PC-3 (cell line): ENCODE data around the gene TOB1. TPM values are rescaled to one million over a fixed set of nuclear protein-coding genes. Genes with fewer than 3 reads are reported as not detected.

Experiments used
- ATAC-seq: fragments of 200-7000 bp; cut with Tn5 transposase; 2 replicates; pipeline ENCODE4 v1.9.1; 2020; ENCODE audit warnings: mild to moderate bottlenecking, moderate library complexity
- BruUV-seq: library from RNA; stranded (reverse); fragments of 400-500 nt; replicated peaks from 2 replicates; lab custom pipeline; 2021; lab: Mats Ljungman, UMichigan
- CTCF ChIA-PET: fragments of 300-600 bp; sonication (Branson Sonifier 250); formaldehyde crosslinking; loops from one replicate; lab custom pipeline; 2022; ENCODE audit warnings: antibody characterized with exemption; lab: Charles Lee
- POLR2A ChIA-PET: fragments of 300-600 bp; sonication (Branson Sonifier 250); formaldehyde crosslinking; loops from one replicate; lab custom pipeline; 2022; ENCODE audit warnings: antibody characterized with exemption; ENCODE audit not compliant: unreplicated experiment; lab: Charles Lee
- DNase-seq: peaks from one replicate; pipeline ENCODE4 v3.0.0-alpha.2; 2015
- H2AFZ ChIP-seq: fragments of 300-600 bp; sonication (generic); 2 replicates; pipeline ENCODE4 v1.6.0; 2016; ENCODE audit warnings: antibody characterized with exemption, low read length
- H3F3A ChIP-seq: fragments of 300-600 bp; sonication (generic); one replicate; pipeline ENCODE4 v1.6.0; 2017; ENCODE audit warnings: antibody characterized with exemption, low read length, control low read depth, mild to moderate bottlenecking; ENCODE audit not compliant: unreplicated experiment
- H3K27ac ChIP-seq: fragments of 300-600 bp; sonication (generic); 2 replicates; pipeline ENCODE4 v1.5.1; 2016; ENCODE audit warnings: mild to moderate bottlenecking, low read length
- H3K27me3 ChIP-seq: fragments of 300-600 bp; sonication (generic); 2 replicates; pipeline ENCODE4 v1.6.1; 2016; ENCODE audit warnings: low read length, mixed read lengths
- H3K36me3 ChIP-seq: fragments of 300-600 bp; sonication (generic); 2 replicates; pipeline ENCODE4 v1.6.1; 2016; ENCODE audit warnings: low read depth, mixed run types, low read length, mixed read lengths
- H3K4me1 ChIP-seq: fragments of 300-600 bp; sonication (generic); 2 replicates; pipeline ENCODE4 v1.5.1; 2016; ENCODE audit warnings: low read length; ENCODE audit not compliant: insufficient read depth
- H3K4me2 ChIP-seq: fragments of 300-600 bp; sonication (generic); 2 replicates; pipeline ENCODE4 v1.6.0; 2016; ENCODE audit warnings: low read length
- H3K4me3 ChIP-seq: fragments of 300-600 bp; sonication (generic); 2 replicates; pipeline ENCODE4 v1.5.1; 2016; ENCODE audit warnings: mild to moderate bottlenecking, low read length, mixed read lengths
- H3K79me2 ChIP-seq: fragments of 300-600 bp; sonication (generic); 2 replicates; pipeline ENCODE4 v1.6.1; 2017; ENCODE audit warnings: low read length, mixed read lengths
- H3K9ac ChIP-seq: fragments of 300-600 bp; sonication (generic); 2 replicates; pipeline ENCODE4 v1.6.0; 2016; ENCODE audit warnings: mild to moderate bottlenecking, low read length
- H3K9me2 ChIP-seq: fragments of 300-600 bp; sonication (generic); replicated peaks from 2 replicates; pipeline ENCODE4 v1.6.1; 2016; ENCODE audit warnings: mixed run types, low read length, mixed read lengths
- H3K9me3 ChIP-seq: fragments of 300-600 bp; sonication (generic); 2 replicates; pipeline ENCODE4 v1.6.1; 2016; ENCODE audit warnings: low read length, mixed read lengths
- H4K20me1 ChIP-seq: fragments of 300-600 bp; sonication (generic); 2 replicates; pipeline ENCODE4 v1.6.1; 2016; ENCODE audit warnings: low read length, mixed read lengths
- EZH2 ChIP-seq: fragments of 300-600 bp; sonication (generic); IDR thresholded peaks from one replicate; pipeline ENCODE4 v1.6.1; 2017; ENCODE audit warnings: antibody characterized with exemption, mild to moderate bottlenecking, low read length; ENCODE audit not compliant: unreplicated experiment
- EZH2phosphoT487 ChIP-seq: fragments of 300-600 bp; sonication (generic); IDR thresholded peaks from 2 replicates; pipeline ENCODE4 v1.6.1; 2018; ENCODE audit warnings: mild to moderate bottlenecking, antibody characterized with exemption, low read length, borderline replicate concordance
- intact Hi-C: fragments of 100-400 bp; cut with micrococcal nuclease; formaldehyde crosslinking; loops from 2 replicates; pipeline ENCODE4 v1.9.0; 2023
- total RNA-seq: library from RNA; depleted of rRNA; stranded (reverse); fragments of >200 nt; gene quantifications from 2 replicates; pipeline ENCODE4 v1.2.3, GENCODE V29; 2014
- TF ChIP-seq, protein P1 (sequence below): fragments of 300-600 bp; sonication (generic); conservative IDR thresholded peaks from 2 replicates; pipeline ENCODE4 v1.5.1; 2017; ENCODE audit warnings: antibody characterized with exemption, low read depth, mild to moderate bottlenecking, low read length

Gene TOB1
- total RNA-seq, 1 experiment from 2014 or later, result 28.7 TPM

DNA sequence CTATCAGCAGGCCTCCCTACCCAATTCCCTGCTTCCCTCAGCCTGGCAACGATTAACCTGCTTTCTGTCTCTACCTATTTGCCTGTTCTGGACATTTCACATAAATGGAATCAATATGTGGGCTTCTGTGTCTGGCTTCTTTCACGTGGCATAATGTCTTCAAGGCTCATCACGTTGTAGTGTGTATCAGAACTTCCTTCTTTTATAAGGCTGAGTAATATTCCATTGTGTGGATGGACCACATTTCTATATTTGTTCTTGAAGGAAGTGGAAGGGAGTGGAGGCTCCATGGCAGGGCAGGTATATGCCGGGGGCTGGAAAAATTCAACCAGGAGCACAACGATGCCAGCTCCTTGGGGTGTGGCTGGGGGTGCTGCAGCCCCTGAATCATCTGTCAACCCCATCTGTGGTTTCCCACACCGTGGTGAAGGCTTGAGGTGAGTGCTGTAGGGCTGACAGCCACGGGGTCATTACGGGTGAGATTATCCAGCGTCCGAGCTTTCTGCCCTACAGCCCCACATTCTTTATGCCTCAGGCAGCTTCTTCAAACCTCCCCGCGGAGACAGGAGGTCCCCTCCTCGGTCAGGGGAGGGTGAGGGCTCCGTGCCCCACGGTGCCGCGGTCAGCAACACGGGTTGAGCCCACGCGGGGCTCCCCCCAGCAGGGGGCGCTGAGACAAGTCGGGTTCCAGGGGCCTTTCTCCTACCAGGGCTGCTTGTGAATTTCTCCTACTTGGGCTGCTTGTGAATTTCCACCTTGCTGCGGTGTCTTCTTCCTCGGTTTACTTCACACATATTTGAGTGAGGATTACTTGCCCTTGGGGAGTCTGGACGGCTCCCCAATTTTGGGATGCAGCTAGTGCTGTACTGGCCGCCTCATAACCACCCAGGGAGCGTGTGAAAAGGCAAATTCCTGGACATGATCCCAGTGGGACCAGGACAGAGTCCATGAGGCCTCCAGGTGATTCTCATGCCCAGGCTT lies 49.1 kb downstream of the TOB1 start:
- H4K20me1 ChIP-seq, result no peaks in the 10 kb centered on the region
- ChIA-PET CTCF (no interaction called here), POLR2A (no interaction called here)
- H3K36me3 ChIP-seq, result no peaks in the 10 kb centered on the region
- peak overlapping the region; percentile 63 for H3K4me2 ChIP-seq
- no TSS peak for BruUV-seq
- H3K4me3 ChIP-seq, result no peak overlapping the region
- intact Hi-C loops, result no loop called here
- peaks cover 11% of the 10 kb centered on the region for H3K4me1 ChIP-seq
- TF ChIP-seq, protein P1, sequence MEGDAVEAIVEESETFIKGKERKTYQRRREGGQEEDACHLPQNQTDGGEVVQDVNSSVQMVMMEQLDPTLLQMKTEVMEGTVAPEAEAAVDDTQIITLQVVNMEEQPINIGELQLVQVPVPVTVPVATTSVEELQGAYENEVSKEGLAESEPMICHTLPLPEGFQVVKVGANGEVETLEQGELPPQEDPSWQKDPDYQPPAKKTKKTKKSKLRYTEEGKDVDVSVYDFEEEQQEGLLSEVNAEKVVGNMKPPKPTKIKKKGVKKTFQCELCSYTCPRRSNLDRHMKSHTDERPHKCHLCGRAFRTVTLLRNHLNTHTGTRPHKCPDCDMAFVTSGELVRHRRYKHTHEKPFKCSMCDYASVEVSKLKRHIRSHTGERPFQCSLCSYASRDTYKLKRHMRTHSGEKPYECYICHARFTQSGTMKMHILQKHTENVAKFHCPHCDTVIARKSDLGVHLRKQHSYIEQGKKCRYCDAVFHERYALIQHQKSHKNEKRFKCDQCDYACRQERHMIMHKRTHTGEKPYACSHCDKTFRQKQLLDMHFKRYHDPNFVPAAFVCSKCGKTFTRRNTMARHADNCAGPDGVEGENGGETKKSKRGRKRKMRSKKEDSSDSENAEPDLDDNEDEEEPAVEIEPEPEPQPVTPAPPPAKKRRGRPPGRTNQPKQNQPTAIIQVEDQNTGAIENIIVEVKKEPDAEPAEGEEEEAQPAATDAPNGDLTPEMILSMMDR, result peak; percentile 87
- TF ChIP-seq EZH2phosphoT487 (no peak), EZH2 (no peak)
- no peaks in the 10 kb centered on the region for H3K9me2 ChIP-seq
- no peaks in the 10 kb centered on the region for H3K79me2 ChIP-seq
- no peak overlapping the region for H3K9ac ChIP-seq
- ATAC-seq (peak; percentile 12; the same call in 1 of the 2 replicates), DNase-seq (peak; percentile 31)
- no peaks in the 10 kb centered on the region for H3K9me3 ChIP-seq
- no peak overlapping the region for H3K27ac ChIP-seq
- no peak overlapping the region for H2AFZ ChIP-seq
- no peaks in the 10 kb centered on the region for H3F3A ChIP-seq
- no peaks in the 10 kb centered on the region for H3K27me3 ChIP-seq

DNA sequence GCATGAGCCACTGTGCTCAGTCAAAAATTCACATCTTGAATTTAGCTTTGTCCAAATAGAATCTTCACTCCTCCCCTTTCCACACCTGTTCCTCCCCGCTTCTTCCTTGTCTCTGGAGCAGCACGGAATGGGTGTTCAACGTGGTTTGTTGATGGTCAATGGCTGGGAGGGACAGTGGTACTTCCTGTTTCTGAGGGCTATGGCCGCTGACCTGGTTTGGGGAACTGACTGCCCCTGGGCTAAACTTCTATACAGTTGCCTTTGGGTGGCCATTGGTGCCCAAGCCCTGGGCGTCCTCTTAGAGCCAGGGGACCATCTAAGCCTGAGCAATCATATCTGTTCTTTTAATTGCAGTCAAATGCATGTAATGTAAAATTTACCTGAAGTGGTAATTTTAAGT lies 49.9 kb downstream of the TOB1 start:
- ChIA-PET CTCF (interaction anchor here (0.6 kb wide), 1 partner anchor 249 kb away, joined by 3 read pairs; no protein-coding TSS in a partner anchor), POLR2A (no interaction called here)
- H3K9ac ChIP-seq, result no peak overlapping the region
- no peak for ATAC-seq
- no peak for DNase-seq
- no peak overlapping the region for H3K4me3 ChIP-seq
- peaks cover 11% of the 10 kb centered on the region for H3K4me1 ChIP-seq
- no peaks in the 10 kb centered on the region for H3K79me2 ChIP-seq
- no peaks in the 10 kb centered on the region for H4K20me1 ChIP-seq
- H3K9me3 ChIP-seq, result no peaks in the 10 kb centered on the region
- H3K27me3 ChIP-seq, result no peaks in the 10 kb centered on the region
- TF ChIP-seq, protein P1, result no peak
- no peak for TF ChIP-seq EZH2
- intact Hi-C loops, result no loop called here
- H3F3A ChIP-seq, result no peaks in the 10 kb centered on the region
- no peaks in the 10 kb centered on the region for H3K9me2 ChIP-seq
- no peak overlapping the region for H3K4me2 ChIP-seq
- H3K36me3 ChIP-seq, result no peaks in the 10 kb centered on the region
- H3K27ac ChIP-seq, result no peak overlapping the region
- no TSS peak for BruUV-seq
- no peak overlapping the region for H2AFZ ChIP-seq

- no peaks in the 10 kb centered on the region for H3K27me3 ChIP-seq
- no peaks in the 10 kb centered on the region for H3F3A ChIP-seq
- ChIA-PET POLR2A (no interaction called here), CTCF (no interaction called here)
- intact Hi-C loops, result no loop called here
- H4K20me1 ChIP-seq, result no peaks in the 10 kb centered on the region
- no peaks in the 10 kb centered on the region for H3K79me2 ChIP-seq
- TF ChIP-seq EZH2phosphoT487, result no peak
- TF ChIP-seq, protein P1, result no peak
- no peak for TF ChIP-seq EZH2
- H3K4me2 ChIP-seq, result no peak overlapping the region
- DNase-seq (no peak), ATAC-seq (no peak)
- no peak overlapping the region for H2AFZ ChIP-seq
- H3K27ac ChIP-seq, result no peak overlapping the region
- H3K9me2 ChIP-seq, result no peaks in the 10 kb centered on the region
- no peaks in the 10 kb centered on the region for H3K36me3 ChIP-seq
- no peaks in the 10 kb centered on the region for H3K9me3 ChIP-seq
- no peak overlapping the region for H3K9ac ChIP-seq
- H3K4me3 ChIP-seq, result no peak overlapping the region
- no TSS peak for BruUV-seq
- H3K4me1 ChIP-seq, result peaks cover 11% of the 10 kb centered on the region
Observed at GRCh38 chr17:50815400-50815799, 50.8 kb downstream of the TOB1 start.
